ENCODE measurements around the gene STUM.

DNA sequence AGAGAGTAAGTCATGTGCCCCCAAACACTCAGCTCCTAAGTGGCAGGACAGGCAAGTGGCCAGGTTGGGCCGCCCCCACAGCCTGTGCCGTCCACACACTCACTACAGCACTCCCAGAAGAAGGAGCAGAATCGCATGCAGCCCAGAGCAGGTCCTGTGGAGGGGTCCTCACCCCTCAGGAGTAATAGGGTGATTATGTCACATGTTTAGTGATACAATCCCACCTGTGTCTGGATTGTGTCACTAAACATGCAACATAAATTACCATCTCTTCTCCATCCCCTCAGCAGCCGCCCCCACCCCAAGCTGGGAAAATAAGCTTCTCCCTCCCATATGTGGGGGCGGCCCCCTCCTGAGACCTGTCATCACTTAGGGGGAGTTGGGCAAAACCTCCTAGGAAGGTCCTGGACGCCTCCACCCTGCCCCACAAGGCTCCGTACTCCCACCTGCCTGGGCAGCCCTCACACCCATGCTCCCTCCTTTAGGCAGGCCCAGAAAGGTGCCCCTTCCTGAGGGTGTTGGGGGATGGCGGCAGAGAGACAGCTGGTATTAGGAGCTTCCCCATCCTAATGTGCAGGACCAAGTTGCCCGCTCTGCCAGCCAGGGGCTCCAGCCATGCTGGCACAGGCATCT lies 56.9 kb downstream of the STUM start:
- TF ChIP-seq, protein P1, sequence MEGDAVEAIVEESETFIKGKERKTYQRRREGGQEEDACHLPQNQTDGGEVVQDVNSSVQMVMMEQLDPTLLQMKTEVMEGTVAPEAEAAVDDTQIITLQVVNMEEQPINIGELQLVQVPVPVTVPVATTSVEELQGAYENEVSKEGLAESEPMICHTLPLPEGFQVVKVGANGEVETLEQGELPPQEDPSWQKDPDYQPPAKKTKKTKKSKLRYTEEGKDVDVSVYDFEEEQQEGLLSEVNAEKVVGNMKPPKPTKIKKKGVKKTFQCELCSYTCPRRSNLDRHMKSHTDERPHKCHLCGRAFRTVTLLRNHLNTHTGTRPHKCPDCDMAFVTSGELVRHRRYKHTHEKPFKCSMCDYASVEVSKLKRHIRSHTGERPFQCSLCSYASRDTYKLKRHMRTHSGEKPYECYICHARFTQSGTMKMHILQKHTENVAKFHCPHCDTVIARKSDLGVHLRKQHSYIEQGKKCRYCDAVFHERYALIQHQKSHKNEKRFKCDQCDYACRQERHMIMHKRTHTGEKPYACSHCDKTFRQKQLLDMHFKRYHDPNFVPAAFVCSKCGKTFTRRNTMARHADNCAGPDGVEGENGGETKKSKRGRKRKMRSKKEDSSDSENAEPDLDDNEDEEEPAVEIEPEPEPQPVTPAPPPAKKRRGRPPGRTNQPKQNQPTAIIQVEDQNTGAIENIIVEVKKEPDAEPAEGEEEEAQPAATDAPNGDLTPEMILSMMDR (IDR thresholded peaks at IDR 0.05; ENCODE audit: low read length): no peak
- no peak for TF ChIP-seq EZH2 (optimal IDR thresholded peaks at IDR 0.05; ENCODE audit: low read depth, low read length)
- TF ChIP-seq EZH2phosphoT487 (IDR thresholded peaks at IDR 0.05; ENCODE audit: low read length): no peak
